HEK293T (cell line): ENCODE results near the gene TMEM44.

ENCODE experiments used
- HDGF ChIP-seq: fragments of 450-650 bp; IDR thresholded peaks from 2 replicates; pipeline ENCODE4 v1.6.1; 2017; ENCODE audit warnings: antibody characterized with exemption, borderline replicate concordance
- L3MBTL2 ChIP-seq: fragments of 450-650 bp; conservative IDR thresholded peaks from 2 replicates; pipeline ENCODE4 v1.6.1; 2016; ENCODE audit warnings: mild to moderate bottlenecking
- TARDBP ChIP-seq: fragments of 450-650 bp; IDR thresholded peaks from 2 replicates; pipeline ENCODE4 v1.6.1; 2016
- TF ChIP-seq, protein P1 (sequence below): fragments of 450-650 bp; IDR thresholded peaks from 2 replicates; pipeline ENCODE4 v1.6.1; 2016

GRCh38 chr3:194560047-194560446 lies 73.2 kb downstream of the TMEM44 start:
- TF ChIP-seq, protein P1, sequence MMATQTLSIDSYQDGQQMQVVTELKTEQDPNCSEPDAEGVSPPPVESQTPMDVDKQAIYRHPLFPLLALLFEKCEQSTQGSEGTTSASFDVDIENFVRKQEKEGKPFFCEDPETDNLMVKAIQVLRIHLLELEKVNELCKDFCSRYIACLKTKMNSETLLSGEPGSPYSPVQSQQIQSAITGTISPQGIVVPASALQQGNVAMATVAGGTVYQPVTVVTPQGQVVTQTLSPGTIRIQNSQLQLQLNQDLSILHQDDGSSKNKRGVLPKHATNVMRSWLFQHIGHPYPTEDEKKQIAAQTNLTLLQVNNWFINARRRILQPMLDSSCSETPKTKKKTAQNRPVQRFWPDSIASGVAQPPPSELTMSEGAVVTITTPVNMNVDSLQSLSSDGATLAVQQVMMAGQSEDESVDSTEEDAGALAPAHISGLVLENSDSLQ, result no peak
- TF ChIP-seq TARDBP (no peak), HDGF (no peak), L3MBTL2 (no peak)
